GM19468 (cell line): ENCODE measurements around the gene MYL5.
"Not testable (repeated sequence)": the region's sequence is repeated elsewhere in the genome, so short reads cannot be mapped to it uniquely, and the experiment has no call there.

ENCODE experiments used
- ATAC-seq: cut with Tn5 transposase; IDR thresholded peaks from one replicate; pipeline ENCODE4 v1.9.1; 2021; ENCODE audit warnings: mild to moderate bottlenecking, moderate library complexity, moderate number of reproducible peaks; ENCODE audit not compliant: unreplicated experiment; ENCODE audit errors: extremely low read depth

MYL5 gene

DNA sequence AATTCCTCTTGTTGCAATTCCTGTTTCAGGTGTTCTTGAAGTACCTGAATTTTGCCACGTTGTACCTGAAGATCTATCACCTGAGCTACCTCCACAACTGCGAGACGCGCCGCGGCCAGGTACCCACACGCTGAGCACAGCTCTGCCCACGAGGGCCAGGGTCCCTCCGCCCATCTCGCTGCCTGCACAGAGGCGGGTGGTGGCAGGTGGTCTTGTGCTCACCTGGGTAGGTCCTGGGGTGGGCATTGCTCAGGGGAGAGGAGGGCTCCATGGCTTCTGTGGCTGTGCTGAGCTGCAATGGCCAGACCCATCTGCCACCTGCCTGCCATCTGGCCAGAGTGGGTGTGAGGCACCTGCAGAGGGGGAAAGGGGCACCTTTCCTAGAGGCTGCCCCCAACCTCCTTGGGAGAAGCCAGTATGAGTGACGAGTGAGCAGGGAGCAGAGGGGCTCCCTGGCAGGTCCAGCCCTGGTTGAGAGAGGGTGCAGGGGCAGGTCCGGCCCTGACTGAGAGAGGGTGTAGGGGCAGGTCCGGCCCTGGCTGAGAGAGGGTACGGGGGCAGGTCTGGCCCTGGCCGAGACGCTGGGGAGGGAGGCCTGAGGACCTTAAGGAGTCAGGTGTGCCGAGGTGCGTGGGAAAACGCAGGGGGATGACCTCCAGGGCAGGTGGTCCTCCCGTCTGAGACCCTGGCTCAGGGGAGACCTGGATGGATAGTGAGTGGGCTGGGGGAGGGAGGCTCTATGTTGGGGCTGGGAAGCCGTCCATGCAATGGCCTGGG lies 38.3 kb upstream of the MYL5 start:
- ATAC-seq = no peak

DNA sequence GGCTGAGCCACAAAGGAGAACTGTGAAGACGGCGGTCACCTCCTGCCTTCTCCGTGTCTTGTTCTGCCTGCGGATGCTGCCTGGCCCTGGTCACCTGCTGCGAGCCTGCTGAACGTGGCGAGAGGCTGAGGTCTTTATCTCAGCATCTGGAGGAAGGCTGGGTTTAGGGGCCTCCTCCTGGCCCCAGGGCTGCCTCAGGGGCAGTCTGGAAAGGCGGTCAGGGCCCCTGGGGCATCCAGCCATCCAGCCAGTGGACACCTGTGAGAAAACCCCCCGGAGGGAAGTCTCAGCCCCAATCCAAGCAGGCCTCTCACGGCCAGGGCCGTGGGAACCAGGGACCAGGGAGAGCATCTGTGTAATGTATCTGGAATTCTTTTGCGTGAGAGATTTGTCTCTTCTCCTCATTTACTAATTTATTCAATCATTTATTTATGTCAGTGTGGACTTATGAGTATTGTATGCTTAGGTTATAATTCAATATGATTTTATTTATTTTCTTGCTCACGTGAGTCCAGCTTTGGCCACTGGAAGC lies 37.6 kb upstream of the MYL5 start:
- no peak for ATAC-seq

DNA sequence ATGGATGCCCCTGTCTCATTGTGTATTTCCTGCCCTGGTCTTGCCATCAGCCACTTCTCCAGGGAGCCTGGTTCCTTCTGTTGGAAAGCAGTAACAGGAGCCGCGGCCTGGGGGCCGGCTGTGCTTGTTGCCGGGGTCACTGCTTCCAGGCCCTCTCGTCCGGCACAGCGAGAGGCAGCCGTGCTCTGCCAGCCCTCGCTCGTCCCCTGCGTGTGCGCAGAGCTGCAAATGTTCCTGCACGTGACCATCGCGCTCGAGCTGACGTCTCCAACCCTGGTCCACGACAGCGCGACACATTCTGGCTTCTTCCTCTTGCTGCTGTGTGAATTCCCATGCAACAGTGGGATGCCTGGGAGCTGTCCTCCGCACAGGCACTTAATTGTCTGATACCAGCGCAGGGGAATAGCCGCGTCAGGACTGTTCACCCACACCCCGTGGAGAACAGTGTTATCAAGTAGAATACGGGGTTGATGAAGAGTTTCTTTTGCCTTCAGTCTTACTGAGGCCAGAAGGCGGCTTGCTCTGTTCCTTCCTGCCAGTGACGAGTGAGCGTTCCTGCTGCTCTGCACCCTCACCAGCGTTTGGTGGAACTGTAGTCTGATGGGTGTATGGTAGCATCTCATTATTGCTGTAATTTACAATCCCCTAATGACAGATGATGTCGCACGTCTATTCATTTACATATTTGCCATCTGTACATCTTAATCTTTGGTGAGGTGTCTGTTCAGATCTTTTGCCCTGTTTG lies 36.6 kb upstream of the MYL5 start:
- no peak for ATAC-seq

DNA sequence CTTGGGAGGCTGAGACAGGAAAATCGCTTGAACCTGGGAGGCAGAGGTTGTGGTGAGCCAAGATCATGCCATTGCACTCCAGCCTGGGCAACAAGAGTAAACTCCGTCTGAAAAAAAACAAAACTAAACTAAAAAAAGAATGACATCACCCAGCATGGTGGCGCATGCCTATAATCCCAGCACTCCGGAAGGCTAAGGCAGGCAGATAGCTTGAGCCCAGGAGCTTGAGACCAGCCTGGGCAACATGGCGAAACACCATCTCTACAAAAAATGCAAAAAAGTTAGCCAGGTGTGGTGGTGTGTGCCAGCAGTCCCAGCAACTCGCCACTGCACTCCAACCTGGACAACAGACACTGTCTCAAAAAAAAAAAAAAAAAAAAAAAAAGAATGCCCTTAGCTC lies 32.0 kb upstream of the MYL5 start:
- not testable (repeated sequence) for ATAC-seq

DNA sequence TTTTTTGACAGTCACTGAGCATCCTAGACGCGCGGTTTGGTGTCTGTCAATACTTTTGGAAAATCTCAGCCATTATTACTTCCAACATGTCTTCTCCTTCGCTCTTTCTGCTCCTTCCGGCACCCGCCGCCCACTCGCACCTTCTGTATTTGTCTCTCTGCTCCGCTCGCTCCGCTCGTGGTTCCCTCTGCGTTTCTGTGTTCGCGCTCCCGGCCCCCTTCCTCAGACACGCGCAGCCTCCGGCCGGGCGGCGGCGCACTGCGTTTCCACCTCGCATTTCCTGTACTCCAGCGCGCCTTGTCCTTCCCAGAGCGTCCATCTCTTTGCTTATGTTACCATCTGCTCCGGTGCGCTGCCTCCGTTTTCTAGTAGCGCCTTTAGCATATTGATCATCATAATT lies 27.9 kb upstream of the MYL5 start:
- no peak for ATAC-seq

DNA sequence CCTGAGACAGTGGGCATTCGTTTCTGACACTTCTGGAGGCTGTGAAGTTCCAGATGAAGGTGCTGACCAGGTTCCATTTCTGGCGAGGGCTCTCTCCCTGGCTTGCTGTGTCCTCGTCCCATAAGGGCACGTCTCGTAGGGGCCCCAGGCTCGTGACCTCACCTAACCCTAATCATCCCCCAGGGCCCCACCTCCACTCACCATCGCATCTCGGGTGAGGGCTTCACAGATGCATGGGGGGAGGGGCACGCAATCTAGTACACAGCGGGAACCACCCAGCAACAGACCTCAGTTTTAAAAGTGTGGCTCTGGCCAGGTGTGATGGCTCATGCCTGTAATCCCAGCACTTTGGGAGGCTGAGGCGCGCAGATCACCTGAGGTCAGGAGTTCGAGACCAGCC lies 26.9 kb upstream of the MYL5 start:
- no peak for ATAC-seq

DNA sequence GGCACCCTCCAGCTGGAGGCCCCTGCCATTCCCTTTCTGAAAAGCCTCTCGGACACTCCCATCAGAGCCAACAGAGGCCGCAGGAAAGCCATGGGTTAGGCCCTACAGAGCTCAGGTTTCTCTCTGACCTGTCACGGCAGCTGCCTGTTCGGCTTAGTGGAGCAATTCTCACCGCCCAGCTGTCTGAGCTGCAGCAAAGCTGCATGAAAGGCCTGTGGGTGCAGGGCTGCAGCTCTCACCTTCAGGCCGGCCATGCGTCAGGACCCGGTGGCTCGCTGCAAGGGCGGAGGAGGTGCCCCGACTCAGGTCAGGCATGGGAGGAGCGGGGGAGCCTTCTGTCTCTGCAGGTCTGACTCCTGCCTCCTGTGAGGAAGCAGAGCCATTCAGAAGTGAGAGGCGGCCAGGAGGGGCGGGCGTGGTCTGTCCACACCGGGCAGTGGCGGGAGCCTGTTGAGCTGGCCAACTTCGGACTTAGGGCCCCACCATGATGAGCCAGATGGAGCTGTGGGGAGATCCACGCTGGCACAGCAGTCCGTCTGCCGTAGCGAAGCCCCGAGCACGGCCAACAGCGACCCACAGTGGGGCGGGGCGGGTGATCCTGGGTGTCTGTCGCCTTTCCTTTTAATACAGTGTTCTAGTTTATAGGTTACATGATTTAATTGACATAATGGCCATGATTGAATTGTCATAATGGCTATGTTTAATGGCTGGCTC lies 25.6 kb upstream of the MYL5 start:
- ATAC-seq = no peak

DNA sequence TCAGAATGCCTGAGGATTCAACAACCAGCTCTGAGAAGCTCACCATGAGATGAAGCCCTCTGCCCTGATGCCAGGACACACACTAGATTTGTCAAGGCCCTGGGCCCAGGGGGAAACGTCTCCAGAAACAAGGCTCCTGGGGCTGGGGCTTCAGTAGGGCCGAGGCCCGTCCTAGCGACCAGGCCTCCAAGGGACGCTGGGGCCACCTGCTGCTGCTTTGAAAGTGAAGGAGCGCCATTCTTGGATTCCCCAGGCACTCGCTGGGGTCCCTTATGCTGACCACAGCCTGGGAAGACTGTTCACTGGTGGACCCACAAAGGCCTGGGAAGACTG lies 25.1 kb upstream of the MYL5 start:
- ATAC-seq = no peak

DNA sequence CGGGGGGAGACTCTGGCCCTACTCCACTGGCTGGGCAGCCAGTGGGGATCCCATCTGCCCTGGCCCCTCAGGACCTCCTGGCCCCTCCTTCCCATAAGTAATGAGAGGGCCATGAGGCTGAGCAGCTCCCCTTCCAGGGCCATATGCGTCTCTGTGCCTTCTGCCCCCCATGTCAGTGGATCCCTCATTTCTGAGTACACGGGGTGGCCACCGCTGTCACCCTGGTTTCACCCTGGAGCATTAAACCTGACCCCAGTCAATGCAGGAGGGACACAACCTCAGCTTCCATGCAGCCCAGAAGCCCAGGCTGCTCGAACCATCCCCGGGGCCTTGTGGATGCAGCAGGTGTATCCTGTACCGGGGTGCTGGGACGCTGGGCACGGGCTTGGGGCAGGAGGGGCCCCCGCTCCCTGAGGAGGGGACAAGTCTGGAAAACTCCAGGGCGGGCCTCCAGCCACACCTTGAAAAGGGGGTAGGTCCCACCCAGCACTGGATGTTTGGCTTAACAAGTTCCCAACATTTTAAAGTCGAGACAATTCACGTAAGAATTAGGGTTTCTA lies 24.5 kb upstream of the MYL5 start:
- no peak for ATAC-seq

DNA sequence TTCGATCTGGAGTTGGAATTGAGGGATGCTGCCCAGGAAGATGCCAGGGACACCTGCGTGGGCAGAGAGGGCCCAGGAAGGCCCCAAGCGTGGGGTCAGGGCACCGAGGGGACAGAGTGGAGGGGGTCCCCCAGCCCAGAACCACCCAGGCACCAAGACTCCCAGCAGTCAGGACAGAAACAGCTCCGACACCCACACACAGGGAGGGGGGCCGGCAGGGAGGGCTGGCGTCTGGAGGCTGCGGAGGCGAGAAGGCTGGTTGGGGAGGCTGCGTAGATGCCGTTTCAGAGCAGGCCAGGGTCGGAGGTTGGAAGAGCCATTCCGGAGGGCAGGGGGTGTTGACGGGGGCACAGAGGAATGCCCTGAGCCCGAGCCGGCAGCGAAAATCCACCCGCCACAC lies 23.9 kb upstream of the MYL5 start:
- no peak for ATAC-seq

DNA sequence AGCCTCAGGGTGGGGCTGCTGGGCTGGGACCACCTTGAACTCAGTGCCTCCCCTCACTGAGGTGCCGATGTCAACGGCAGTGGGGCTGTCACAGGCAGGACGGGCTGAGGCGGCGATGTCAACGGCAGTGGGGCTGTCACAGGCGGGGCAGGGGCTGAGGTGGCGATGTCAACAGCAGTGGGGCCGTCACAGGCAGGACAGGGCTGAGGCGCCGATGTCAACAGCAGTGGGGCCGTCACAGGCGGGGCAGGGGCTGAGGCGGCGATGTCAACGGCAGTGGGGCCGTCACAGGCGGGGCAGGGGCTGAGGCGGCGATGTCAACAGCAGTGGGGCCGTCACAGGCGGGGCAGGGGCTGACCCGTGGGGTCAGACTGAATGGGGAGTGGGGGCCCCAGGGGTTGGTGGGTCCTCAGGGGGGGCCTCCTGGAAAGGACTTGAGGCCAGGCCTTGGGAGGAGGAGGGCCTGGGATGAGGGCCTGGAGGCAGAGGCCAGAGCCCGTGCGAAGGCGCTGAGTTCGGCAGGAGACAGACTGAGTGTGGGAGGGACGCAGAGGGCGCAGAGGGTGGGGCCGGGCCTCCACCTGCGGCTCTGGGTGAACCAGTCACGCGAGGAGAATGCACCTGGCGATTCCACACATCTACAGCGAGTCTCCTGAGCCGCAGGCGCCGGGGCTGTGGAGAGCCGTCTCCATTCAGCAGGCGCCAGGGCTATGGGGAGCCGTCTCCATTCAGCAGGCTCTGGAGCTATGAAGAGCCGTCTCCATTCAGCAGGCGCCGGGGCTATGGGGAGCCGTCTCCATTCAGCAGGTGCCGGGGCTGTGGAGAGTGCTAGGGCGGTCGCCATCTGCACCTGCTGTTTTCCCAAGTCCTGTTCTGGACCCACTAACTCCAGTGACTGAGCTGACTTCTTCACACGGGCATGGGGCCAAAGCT lies 23.1 kb upstream of the MYL5 start:
- no peak for ATAC-seq

DNA sequence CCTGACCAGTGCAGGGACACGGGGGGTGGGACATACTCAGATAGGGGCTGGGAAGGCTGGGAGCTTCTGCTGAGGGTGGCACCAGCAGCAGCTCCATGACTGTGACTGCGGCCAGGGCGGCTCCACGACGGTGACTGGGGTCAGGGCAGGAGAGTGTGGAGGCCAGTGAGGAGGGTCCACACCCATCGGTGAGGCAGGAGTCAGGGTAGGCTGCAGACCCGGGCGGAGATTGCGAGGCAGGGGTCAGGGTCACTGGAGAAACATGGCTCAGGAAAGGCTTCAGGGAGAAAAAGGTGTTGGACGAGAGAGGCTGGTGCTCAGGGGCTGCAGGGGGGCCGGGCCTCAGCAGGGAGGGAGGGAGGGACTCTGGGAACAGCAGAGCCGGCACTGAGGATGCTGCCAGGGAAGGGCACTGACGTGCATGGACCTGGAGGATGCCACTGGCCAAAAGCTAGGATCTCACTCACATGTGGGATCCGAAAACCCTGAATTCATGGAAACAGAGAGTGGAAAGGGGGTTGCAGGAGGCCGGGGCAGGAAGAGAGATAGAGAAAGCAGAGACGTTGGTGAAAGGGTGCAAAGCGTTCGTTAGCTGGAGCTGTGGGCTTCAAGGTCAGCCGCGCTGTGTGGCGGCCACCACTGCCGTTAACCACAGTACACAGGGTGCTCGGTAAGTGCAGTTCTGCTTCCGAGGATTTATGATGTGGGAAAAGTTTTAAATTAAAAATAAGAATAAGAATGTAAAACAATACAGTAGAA lies 22.3 kb upstream of the MYL5 start:
- no peak for ATAC-seq

DNA sequence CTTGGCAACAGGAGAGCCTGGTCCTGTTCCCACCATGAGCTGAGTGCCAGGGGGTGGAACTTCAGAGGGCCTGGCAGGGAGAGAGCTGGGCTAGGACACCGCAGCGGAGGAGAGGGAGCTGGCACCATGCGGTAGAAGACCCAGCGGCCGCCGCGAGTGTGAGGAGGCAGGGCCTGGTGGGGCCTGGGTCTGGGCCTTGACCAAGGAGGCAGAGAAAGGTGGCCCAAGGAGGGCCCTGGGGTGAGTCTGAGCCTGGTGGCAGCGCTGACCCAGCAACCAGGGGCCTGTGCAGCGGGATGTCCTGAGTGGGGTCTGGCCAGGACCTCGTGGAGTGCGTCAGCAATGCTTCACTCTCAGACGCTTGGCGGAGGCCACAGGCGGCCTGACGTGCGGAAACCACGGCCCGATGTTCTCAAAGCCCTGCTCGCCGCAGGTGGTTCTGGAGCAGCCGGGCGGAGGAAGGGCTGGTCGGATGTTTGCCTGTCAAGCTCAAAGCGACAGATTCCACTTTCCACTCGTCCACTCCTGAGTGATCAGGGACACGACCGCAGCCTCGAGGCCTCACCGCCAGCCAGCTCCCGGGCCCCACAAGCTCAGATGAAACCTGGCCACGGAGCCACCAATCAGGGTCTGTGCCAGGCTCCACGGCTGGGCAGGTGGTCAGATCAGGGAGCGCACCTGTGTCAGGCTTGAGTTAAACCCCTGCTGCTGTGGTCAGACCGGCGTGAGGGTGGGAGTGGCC lies 21.1 kb upstream of the MYL5 start:
- no peak for ATAC-seq

DNA sequence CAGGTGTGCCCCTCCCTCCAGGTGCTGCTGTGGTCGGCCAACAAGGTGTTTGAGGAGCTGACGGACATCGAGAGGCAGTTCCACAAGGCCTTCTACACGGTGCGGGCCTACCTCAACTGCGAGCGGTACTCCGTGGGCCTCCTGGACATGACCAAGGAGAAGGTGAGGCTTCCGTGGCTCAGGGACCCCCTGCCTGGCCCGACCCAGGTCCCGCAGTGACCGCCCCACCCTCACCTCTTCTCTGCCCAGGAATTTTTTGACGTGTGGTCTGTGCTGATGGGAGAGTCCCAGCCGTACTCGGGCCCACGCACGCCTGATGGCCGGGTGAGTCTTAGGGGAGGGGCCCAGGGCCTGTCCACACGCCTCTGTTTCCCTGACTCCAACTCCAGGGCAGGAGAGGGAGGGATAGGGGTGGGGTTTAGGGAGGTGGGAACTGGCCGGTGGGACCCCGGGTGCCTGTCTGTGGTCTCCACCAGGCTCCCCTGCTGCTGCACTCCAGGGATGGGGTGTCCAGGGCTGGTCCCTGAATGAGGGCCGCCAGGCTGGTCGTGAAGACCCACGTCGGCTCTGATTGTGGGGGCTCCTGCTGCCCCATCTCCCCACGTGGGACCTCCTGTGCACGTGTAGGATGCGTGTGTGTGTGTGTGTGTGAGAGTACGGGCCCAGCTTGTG lies 20.4 kb upstream of the MYL5 start:
- no peak for ATAC-seq

DNA sequence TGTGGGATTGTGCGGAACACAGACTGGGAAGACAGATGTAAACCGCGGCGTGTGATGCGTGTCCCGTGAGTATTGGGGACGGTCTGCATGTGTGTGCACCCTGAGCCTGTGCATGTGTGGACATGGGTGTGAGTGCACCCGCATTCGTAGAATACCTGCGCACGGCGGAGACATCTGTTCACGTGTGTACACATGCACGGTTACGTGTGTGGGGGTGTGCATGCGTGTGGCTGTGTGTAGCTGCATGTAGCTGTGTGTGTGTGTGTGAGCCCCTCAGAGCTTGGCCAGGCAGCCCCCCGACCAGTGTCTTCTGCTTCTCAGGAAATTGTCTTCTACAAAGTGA lies 19.9 kb upstream of the MYL5 start:
- ATAC-seq = no peak

DNA sequence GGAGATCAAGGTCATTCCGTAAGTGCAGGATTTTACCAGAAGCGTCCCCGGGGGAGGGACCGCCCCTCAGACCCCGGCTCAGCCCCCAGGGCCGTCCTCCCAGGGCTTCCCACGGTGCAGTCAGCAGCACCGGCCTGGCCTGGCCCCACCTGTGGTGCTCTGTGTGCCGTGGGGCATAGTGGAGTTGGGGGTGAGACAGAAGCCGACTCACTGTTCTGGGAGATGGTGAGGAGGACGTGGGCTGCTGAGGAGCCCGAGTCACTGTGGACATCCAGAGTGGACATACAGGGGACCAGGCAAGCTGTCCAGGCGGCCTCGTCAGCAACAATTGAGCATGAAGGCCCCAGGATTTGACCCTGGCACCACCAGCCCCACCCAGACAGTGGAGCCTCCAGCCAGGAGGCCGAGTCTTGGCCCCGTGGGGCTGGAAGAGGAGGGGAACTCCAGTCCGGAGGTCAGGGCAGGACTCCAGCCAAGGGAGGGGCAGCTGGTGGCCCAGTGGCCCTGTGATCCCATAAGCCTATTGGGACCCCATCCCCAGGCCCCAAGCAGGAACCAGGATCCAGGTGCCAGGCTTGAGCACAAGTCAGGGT lies 19.4 kb upstream of the MYL5 start:
- ATAC-seq = no peak

DNA sequence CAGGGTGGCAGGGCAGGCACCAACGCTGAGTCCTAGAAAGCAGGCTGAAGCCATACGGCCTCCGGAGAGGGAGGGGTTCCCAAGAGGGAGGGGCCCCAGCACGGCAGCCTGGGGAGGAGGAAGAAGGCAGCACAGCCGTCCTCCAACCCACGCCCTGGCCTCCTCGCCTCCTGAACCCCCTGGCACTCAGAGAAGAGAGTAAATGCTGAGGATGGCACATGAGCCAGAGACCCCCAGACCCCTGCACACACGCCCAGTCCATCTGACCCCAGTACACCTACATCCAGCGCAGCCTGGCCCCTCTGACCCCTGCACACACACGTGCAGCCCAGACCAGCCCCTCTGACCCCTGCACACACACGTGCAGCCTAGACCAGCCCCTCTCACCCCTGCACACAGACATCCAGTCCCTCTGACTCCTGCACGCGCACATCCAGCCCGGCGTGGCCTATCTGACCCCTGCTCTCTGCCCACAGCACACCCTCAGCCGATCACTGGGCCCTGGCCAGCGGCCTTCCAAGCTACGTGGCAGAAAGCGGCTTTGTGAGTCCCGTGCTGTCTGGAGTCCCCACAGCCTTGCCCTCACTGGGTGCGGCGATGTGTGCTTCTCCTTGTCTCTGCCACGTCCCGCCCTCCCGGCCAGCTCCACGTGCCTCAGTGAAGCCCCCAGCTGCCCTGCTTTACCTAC lies 18.7 kb upstream of the MYL5 start:
- no peak for ATAC-seq
